K562 (cell line): ENCODE results near the gene HOXD12. TPM values are rescaled to one million over a fixed set of nuclear protein-coding genes. Genes with fewer than 3 reads are reported as not detected.

Experiments used
- ATAC-seq: fragments of 200-7000 bp; cut with Tn5 transposase; 3 replicates; pipeline ENCODE4 v1.9.1; 2020; ENCODE audit warnings: moderate library complexity
- BruUV-seq: library from RNA; stranded (reverse); fragments of 400-500 nt; replicated peaks from 2 replicates; lab custom pipeline; 2021; lab: Mats Ljungman, UMichigan
- CTCF ChIA-PET: fragments of 300-600 bp; formaldehyde crosslinking; extraction: SDS; loops from one replicate; lab custom pipeline; 2021; ENCODE audit warnings: low intra/inter-chr PET ratio; lab: Yijun Ruan, JAX
- POLR2A ChIA-PET: fragments of 300-600, 350-650 bp; sonication (Branson Sonifier 250); formaldehyde crosslinking; extraction: SDS; loops from one replicate; lab custom pipeline; 2021; ENCODE audit warnings: antibody characterized with exemption, inconsistent platforms; lab: Yijun Ruan, JAX
- DNase-seq, 4 experiments: peaks; one replicate each; pipeline versions ENCODE4 v3.0.0 to v3.0.0-alpha.2; 2011 to 2018; ENCODE audit warnings: low spot score in 3 of 4, mixed read lengths in 3 of 4; ENCODE audit errors: extremely low read depth in 1 of 4
- FAIRE-seq: peaks from 2 replicates; lab custom pipeline; 2011; peaks lifted over from hg19 to GRCh38; lab: Jason Lieb, UNC
- H2AFZ ChIP-seq: 2 replicates; pipeline ENCODE4 v1.6.0; 2011; ENCODE audit warnings: low read depth, low read length, control low read depth, inconsistent platforms
- H3K27ac ChIP-seq: fragments of 200-600 bp; 3 replicates; pipeline ENCODE4 v1.8.0; 2011; ENCODE audit warnings: low read depth, mild to moderate bottlenecking, control low read depth, inconsistent platforms, low read length, moderate library complexity, mixed read lengths; ENCODE audit errors: extremely low read depth
- H3K27me3 ChIP-seq, 2 experiments: fragments of 300-600 bp in 1 of 2; 2 replicates in 1 of 2; 3 replicates in 1 of 2; pipeline versions ENCODE4 v1.6.0 to v1.8.0; 2011; ENCODE audit warnings: inconsistent platforms in 2 of 2, low read length in 2 of 2, mild to moderate bottlenecking in 1 of 2, mixed read lengths in 1 of 2, moderate library complexity in 1 of 2; ENCODE audit not compliant: control insufficient read depth in 2 of 2, insufficient read depth in 2 of 2
- H3K36me3 ChIP-seq: fragments of 300-600 bp; 3 replicates; pipeline ENCODE4 v1.8.0; 2011; ENCODE audit warnings: mild to moderate bottlenecking, low read length, inconsistent platforms; ENCODE audit not compliant: control insufficient read depth, insufficient read depth
- H3K4me1 ChIP-seq, 2 experiments: fragments of 200-600 bp in 1 of 2; replicated peaks in 1 of 2; 2 replicates in 1 of 2; 3 replicates in 1 of 2; pipeline versions ENCODE4 v1.5.1 to v1.8.0; 2011; ENCODE audit warnings: inconsistent platforms in 2 of 2, low read length in 2 of 2, mild to moderate bottlenecking in 1 of 2, mixed read lengths in 1 of 2, moderate library complexity in 1 of 2; ENCODE audit not compliant: control insufficient read depth in 2 of 2, insufficient read depth in 2 of 2
- H3K4me2 ChIP-seq: 2 replicates; pipeline ENCODE4 v1.6.1; 2011; ENCODE audit warnings: low read length, control low read depth, inconsistent platforms, mixed read lengths; ENCODE audit not compliant: insufficient read depth
- H3K4me3 ChIP-seq: fragments of 200-600 bp; sonication (generic), shearing (Covaris generic); 2 replicates; pipeline ENCODE4 v1.5.1; 2016; ENCODE audit warnings: control low read depth, inconsistent platforms
- H3K79me2 ChIP-seq: fragments of 200-600 bp; 3 replicates; pipeline ENCODE4 v1.8.0; 2011; ENCODE audit warnings: low read length, inconsistent platforms; ENCODE audit not compliant: control insufficient read depth, insufficient read depth
- H3K9ac ChIP-seq, 2 experiments: 2 replicates each; pipeline versions ENCODE4 v1.6.0 to v1.6.1; 2011; ENCODE audit warnings: low read depth in 2 of 2, low read length in 2 of 2, control low read depth in 1 of 2, inconsistent platforms in 1 of 2, mild to moderate bottlenecking in 1 of 2, mixed read lengths in 1 of 2; ENCODE audit not compliant: insufficient read depth in 1 of 2
- H3K9me1 ChIP-seq: one replicate; pipeline ENCODE4 v1.6.0; 2011; ENCODE audit warnings: inconsistent platforms, mild to moderate bottlenecking, low read length, moderate library complexity; ENCODE audit not compliant: control insufficient read depth, insufficient read depth
- H3K9me3 ChIP-seq: replicated peaks from 2 replicates; pipeline ENCODE4 v1.5.1; 2011; ENCODE audit warnings: low read depth, low read length, inconsistent platforms; ENCODE audit not compliant: control insufficient read depth, insufficient read depth
- H4K20me1 ChIP-seq: replicated peaks from 2 replicates; pipeline ENCODE4 v1.6.1; 2011; ENCODE audit warnings: low read length, inconsistent platforms, mixed read lengths; ENCODE audit not compliant: control insufficient read depth, insufficient read depth
- ASH1L ChIP-seq: fragments of 450-650 bp; IDR thresholded peaks from 2 replicates; pipeline ENCODE4 v1.6.1; 2018; ENCODE audit warnings: borderline replicate concordance, mild to moderate bottlenecking, low read depth; ENCODE audit not compliant: partially characterized antibody
- HINFP ChIP-seq: fragments of 450-650 bp; conservative IDR thresholded peaks from 2 replicates; pipeline ENCODE4 v1.6.1; 2016; ENCODE audit warnings: missing genetic modification characterization, low read depth, mild to moderate bottlenecking, control low read depth, missing compliant biosample characterization
- KAT8 ChIP-seq: fragments of 450-650 bp; IDR thresholded peaks from 2 replicates; pipeline ENCODE4 v1.6.1; 2016; ENCODE audit warnings: low read depth, mild to moderate bottlenecking
- MTF1 ChIP-seq: fragments of 250-450 bp; sonication (Bioruptor Pico); IDR thresholded peaks from 2 replicates; pipeline ENCODE4 v1.9.0; 2021; ENCODE audit warnings: moderate library complexity, mild to moderate bottlenecking, inconsistent platforms, borderline replicate concordance
- NFE2 ChIP-seq: IDR thresholded peaks from 2 replicates; pipeline ENCODE4 v1.6.1; 2014; ENCODE audit warnings: antibody characterized with exemption, low read depth
- POLR3A ChIP-seq: IDR thresholded peaks from 2 replicates; pipeline ENCODE4 v1.6.1; 2011; ENCODE audit warnings: borderline replicate concordance, mild to moderate bottlenecking, moderate library complexity; ENCODE audit not compliant: insufficient read length, insufficient read depth; ENCODE audit errors: extremely low read depth
- SNIP1 ChIP-seq: fragments of 450-650 bp; IDR thresholded peaks from 2 replicates; pipeline ENCODE4 v1.7.1; 2017; ENCODE audit warnings: low read depth, mild to moderate bottlenecking
- ZNF184 ChIP-seq: sonication (generic); formaldehyde crosslinking; IDR thresholded peaks from 2 replicates; pipeline ENCODE4 v1.5.0; 2020; ENCODE audit warnings: missing genetic modification reagents
- WGBS: fragments of 100-300 bp; shearing (Covaris generic); methylation state at CpG from one replicate; pipeline ENCODE4 v1.1.6; 2016; ENCODE audit warnings: low coverage, mixed read lengths; ENCODE audit not compliant: insufficient coverage; ENCODE audit errors: missing lambda C conversion rate; 5-methylcytosine and 5-hydroxymethylcytosine counted together
- in situ Hi-C: fragments of 300-500 bp; cut with MboI; formaldehyde crosslinking; loops from 4 replicates; pipeline ENCODE4 v1.15.0; 2018; ENCODE audit warnings: inconsistent platforms, mixed read lengths
- intact Hi-C: fragments of 100-400 bp; cut with micrococcal nuclease; formaldehyde crosslinking; loops from 2 replicates; pipeline ENCODE4 v1.14.2; 2022
- polyA plus RNA-seq, 8 experiments: library from polyadenylated mRNA; depleted of rRNA in 4 of 8; stranded (reverse) in 5 of 8; unstranded in 3 of 8; fragments of >200 nt; fragmentation: Nextera tagmentation in 2 of 8; fragmentation: Illumina TruSeq in 1 of 8; extraction: Ambion mirVana in 2 of 8; extraction: Trizol in 1 of 8; gene quantifications; 2 replicates each; pipeline versions ENCODE4 v1.2.1 to v1.2.3, GENCODE V29; 2011 to 2014; ENCODE audit warnings: inconsistent platforms in 1 of 8, missing spikeins in 1 of 8
- total RNA-seq, 7 experiments: library from RNA; depleted of rRNA in 6 of 7; stranded (reverse); fragments of >200 nt in 6 of 7; fragmentation: Illumina TruSeq in 2 of 7; extraction: Trizol in 2 of 7; gene quantifications; 2 replicates each; pipeline versions ENCODE4 v1.2.1 to v1.2.3, GENCODE V29; 2011 to 2021; ENCODE audit warnings: low replicate concordance in 1 of 7
- TF ChIP-seq, protein P1 (sequence below), 2 experiments: fragments of 450-650 bp; IDR thresholded peaks; 2 replicates each; pipeline ENCODE4 v1.6.1; 2016; ENCODE audit warnings: mild to moderate bottlenecking in 2 of 2, borderline replicate concordance in 1 of 2, low read depth in 1 of 2, moderate library complexity in 1 of 2

Gene HOXD12
- total and polyA plus RNA-seq, 9 of the 15 experiments (the other 6 are each of a cell fraction or from before 2014, with no cell fraction given): not detected

DNA sequence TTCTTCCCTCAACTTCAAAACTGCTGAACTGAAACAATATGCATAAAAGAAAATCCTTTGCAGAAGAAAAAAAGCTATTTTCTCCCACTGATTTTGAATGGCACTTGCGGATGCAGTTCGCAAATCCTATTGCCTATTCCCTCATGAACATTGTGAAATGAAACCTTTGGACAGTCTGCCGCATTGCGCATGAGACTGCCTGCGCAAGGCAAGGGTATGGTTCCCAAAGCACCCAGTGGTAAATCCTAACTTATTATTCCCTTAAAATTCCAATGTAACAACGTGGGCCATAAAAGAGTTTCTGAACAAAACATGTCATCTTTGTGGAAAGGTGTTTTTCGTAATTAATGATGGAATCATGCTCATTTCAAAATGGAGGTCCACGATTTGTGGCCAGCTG, 38.3 kb downstream of the HOXD12 start:
- ChIA-PET CTCF (interaction anchor here (1.2 kb wide), 1 partner anchor 417 kb away, joined by 3 read pairs; no protein-coding TSS in a partner anchor), POLR2A (no interaction called here)
- no TSS peak for BruUV-seq
- H3K4me3 ChIP-seq: no peak overlapping the region
- no peak overlapping the region for H3K27ac ChIP-seq
- 18% methylated on average over 8 of the region's 8 CpGs for WGBS
- TF ChIP-seq NFE2 (no peak), ZNF184 (CRISPR knock-in tag) (no peak), MTF1 (CRISPR knock-in tag) (no peak), POLR3A (no peak), SNIP1 (no peak), ASH1L (no peak), HINFP (no peak), KAT8 (no peak)
- TF ChIP-seq, protein P1, sequence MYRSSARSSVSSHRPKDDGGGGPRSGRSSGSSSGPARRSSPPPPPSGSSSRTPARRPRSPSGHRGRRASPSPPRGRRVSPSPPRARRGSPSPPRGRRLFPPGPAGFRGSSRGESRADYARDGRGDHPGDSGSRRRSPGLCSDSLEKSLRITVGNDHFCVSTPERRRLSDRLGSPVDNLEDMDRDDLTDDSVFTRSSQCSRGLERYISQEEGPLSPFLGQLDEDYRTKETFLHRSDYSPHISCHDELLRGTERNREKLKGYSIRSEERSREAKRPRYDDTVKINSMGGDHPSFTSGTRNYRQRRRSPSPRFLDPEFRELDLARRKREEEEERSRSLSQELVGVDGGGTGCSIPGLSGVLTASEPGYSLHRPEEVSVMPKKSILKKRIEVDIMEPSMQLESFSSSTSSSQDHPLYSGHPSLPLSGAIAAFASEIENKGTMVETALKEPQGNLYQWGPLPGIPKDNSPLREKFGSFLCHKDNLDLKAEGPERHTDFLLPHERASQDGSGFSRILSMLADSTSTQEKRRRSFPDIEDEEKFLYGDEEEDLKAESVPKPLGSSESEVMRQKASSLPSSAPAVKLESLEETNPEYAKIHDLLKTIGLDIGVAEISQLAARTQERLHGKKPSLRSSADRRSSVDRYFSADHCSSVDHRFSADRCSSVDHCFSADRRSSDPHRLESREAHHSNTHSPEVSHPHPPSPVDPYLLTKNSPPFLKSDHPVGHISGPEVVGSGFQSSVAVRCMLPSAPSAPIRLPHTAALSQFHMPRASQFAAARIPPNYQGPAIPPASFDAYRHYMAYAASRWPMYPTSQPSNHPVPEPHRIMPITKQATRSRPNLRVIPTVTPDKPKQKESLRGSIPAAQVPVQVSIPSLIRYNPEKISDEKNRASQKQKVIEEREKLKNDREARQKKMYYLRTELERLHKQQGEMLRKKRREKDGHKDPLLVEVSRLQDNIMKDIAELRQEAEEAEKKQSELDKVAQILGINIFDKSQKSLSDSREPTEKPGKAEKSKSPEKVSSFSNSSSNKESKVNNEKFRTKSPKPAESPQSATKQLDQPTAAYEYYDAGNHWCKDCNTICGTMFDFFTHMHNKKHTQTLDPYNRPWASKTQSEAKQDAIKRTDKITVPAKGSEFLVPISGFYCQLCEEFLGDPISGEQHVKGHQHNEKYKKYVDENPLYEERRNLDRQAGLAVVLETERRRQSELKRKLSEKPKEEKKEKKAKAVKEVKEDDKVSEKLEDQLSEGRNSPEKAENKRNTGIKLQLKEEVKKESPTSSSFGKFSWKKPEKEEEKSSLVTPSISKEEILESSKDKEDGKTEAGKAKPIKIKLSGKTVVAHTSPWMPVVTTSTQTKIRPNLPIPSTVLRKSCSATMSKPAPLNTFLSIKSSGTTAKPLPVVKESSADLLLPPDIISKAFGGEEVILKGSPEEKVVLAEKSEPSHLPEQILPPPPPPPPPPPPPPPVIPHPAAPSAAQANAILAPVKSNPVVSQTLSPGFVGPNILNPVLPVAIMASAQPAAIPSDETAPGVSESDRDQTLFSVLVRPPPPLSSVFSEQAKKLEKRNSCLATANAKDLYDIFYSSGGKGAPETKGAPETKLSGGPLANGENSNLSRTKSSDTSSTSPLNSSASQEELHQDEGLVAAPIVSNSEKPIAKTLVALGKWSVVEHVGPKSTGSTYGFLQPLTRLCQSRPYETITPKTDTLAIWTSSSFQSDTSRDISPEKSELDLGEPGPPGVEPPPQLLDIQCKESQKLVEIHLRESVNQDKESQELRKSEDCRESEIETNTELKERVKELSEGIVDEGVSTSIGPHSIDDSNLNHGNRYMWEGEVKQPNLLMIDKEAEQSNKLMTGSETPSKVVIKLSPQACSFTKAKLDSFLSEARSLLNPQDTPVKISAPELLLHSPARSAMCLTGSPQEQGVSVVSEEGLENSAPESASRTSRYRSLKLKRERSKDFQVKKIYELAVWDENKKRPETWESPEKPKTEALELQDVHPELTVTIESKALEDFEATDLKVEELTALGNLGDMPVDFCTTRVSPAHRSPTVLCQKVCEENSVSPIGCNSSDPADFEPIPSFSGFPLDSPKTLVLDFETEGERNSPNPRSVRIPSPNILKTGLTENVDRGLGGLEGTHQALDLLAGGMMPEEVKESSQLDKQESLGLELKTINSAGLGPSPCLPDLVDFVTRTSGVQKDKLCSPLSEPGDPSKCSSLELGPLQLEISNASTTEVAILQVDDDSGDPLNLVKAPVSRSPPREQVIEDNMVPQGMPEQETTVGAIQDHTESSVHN (IDR thresholded peaks at IDR 0.05; ENCODE audit: borderline replicate concordance in 1 of 2, low read depth in 1 of 2): no peak
- in situ Hi-C loops: loop anchor here (25.0 kb wide), 2 partner anchors 674 to 1624 kb away; no protein-coding TSS in a partner anchor
- no peaks in the 10 kb centered on the region for H3K9me1 ChIP-seq
- H3K79me2 ChIP-seq: no peaks in the 10 kb centered on the region
- intact Hi-C loops: no loop called here
- H3K9me3 ChIP-seq: no peaks in the 10 kb centered on the region; the same call in 1 of the 2 replicates
- DNase-seq (no peak), FAIRE-seq (no peak), ATAC-seq (no peak)
- peaks cover 0 to 15% of the 10 kb centered on the region in 2 experiments; a peak in 2 of 5 replicates for H3K4me1 ChIP-seq
- H4K20me1 ChIP-seq: no peaks in the 10 kb centered on the region
- no peaks in the 10 kb centered on the region for H3K36me3 ChIP-seq
- H3K27me3 ChIP-seq: peaks cover 33 to 57% of the 10 kb centered on the region in 2 experiments; a peak in 4 of 5 replicates
- no peak overlapping the region for H2AFZ ChIP-seq
- no peak overlapping the region for H3K4me2 ChIP-seq
- no peak overlapping the region for H3K9ac ChIP-seq
